HUDEP-2 (cell line): ENCODE results near the gene LIPC.
"Not testable (repeated sequence)": the region's sequence is repeated elsewhere in the genome, so short reads cannot be mapped to it uniquely, and the experiment has no call there.

Source experiments
- DNase-seq, 76 experiments: peaks; one replicate each; lab custom pipeline; 2025; ENCODE audit not compliant: unreplicated experiment in 76 of 76; lab: John Stamatoyannopoulos, UW

Gene LIPC

GRCh38 chr15:58598829-58599210 is 167.0 kb downstream of the LIPC start:
- DNase-seq: no peak

GRCh38 chr15:58602823-58603222 is 171.0 kb downstream of the LIPC start:
- no peak for DNase-seq

DNA sequence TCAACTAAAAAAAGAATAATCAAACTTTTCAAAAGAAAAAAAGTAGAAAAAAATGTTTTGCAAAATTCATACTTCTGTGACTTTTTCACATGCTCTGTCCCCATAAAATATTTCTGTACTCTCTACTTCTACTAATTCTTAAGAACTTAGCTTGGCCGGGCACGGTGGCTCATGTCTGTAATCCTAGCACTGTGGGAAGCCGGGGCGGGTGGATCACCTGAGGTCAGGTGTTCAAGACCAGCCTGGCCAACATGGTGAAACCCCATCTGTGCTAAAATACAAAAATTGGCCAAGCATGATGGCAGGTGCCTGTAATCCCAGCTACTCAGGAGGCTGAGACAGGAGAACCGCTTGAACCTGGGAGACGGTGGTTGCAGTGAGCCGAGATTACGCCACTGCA is 172.1 kb downstream of the LIPC start:
- DNase-seq: not testable (repeated sequence)

GRCh38 chr15:58604455-58604923 is 172.7 kb downstream of the LIPC start:
- DNase-seq: no peak

GRCh38 chr15:58605931-58606530 is 174.2 kb downstream of the LIPC start:
- DNase-seq: no peak

- DNase-seq: no peak
Measured at GRCh38 chr15:58606577-58607080, 174.8 kb downstream of the LIPC start.

DNA sequence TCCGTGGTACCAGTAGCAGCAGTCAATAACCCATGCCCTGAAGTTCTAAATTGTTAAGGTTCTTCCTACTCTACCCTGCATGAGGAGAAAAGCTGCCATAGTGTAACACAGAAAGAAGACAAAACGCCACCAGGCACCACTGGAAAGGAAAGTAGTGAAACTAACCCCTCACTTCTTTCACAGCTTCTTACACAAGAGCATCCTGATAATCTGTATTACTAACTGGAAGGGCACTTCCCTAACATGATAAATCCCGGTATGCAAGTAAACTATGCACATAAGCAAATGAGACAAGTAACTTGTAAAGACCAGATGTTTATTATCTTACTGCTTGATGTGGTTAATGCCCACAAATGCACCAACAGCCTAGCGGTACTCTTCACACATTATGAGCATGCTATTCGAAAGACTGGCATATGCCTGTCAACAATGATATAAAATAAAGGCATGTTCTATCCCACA is 176.4 kb downstream of the LIPC start:
- DNase-seq: no peak

- DNase-seq: no peak
Measured at GRCh38 chr15:58608711-58609110, 176.9 kb downstream of the LIPC start.

DNA sequence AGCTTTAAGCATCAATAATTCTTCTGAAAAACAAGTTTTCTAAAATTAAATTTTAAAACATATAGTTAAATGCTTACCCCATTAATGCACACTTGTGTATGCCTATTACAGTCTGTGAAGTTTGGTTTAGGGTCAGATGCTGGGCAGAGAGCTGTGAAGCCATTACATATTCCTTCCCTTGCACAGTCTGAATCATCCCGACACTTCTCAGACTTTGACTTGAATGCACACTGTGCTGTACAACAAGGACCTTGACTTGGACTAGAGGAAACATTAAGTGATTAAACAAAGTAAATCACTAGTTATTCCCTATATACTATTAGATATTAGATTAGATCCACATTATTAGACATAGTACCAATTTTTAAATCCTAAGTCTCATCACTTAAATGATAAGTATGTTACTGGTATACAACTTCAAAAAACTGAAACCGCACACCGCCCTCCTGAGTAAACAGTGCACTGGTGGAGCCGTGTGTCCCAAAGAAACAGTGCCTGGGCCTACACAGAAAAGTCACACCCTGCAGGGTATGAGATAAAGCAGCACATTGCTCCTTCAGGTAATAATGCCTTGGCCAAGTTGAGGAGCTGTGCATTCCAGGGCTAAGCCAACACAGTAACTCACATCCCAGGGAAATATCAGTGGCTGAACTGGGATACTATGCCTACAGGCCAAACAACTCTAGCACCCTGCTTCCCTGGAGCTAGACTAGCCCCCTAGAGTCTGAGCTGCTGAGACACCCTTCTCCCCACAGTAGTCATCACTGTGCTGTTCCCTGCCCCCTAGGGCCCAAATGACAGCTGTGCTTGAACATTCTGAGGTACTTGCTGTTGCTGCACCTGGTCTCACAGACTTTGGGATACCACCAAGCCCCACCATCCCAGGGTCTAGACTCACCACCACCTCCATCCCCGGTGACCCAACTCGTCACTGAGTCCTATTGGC is 180.2 kb downstream of the LIPC start:
- DNase-seq: no peak

- no peak for DNase-seq
Measured at GRCh38 chr15:58616171-58616570, 184.4 kb downstream of the LIPC start.
